22Rv1 (cell line): ENCODE data around the gene CLIP4.

Source experiments
- ZFX ChIP-seq: fragments of 450-650 bp; IDR thresholded peaks from 2 replicates; pipeline ENCODE4 v1.6.1; 2017; ENCODE audit warnings: antibody characterized with exemption, borderline replicate concordance
- TF ChIP-seq, protein P1 (sequence below): fragments of 450-650 bp; IDR thresholded peaks from 2 replicates; pipeline ENCODE4 v1.5.1; 2017; ENCODE audit warnings: mild to moderate bottlenecking

DNA sequence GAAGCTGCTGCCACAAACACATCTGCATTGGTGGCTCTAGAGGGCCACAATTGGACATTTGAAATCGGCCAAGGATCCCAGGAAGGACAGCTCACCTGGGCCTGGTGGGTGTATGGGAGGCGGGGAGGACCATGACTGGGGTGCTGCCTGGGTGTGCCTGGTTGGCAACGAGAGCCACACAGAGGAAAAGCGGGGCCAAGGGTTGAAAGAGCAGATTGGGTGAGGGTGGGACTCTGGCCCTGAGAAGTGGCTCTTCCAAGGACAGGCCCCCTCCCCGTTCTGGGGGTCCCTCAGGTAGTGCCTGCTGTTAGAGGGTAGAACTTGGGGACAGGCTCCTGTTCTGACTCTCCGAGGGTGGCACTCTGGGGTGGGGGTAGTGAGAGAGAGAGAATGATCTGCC is 102.9 kb downstream of the CLIP4 start:
- TF ChIP-seq, protein P1, sequence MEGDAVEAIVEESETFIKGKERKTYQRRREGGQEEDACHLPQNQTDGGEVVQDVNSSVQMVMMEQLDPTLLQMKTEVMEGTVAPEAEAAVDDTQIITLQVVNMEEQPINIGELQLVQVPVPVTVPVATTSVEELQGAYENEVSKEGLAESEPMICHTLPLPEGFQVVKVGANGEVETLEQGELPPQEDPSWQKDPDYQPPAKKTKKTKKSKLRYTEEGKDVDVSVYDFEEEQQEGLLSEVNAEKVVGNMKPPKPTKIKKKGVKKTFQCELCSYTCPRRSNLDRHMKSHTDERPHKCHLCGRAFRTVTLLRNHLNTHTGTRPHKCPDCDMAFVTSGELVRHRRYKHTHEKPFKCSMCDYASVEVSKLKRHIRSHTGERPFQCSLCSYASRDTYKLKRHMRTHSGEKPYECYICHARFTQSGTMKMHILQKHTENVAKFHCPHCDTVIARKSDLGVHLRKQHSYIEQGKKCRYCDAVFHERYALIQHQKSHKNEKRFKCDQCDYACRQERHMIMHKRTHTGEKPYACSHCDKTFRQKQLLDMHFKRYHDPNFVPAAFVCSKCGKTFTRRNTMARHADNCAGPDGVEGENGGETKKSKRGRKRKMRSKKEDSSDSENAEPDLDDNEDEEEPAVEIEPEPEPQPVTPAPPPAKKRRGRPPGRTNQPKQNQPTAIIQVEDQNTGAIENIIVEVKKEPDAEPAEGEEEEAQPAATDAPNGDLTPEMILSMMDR: no peak
- no peak for TF ChIP-seq ZFX
